Measurements from ENCODE around the gene MELTF.

The MELTF gene

DNA sequence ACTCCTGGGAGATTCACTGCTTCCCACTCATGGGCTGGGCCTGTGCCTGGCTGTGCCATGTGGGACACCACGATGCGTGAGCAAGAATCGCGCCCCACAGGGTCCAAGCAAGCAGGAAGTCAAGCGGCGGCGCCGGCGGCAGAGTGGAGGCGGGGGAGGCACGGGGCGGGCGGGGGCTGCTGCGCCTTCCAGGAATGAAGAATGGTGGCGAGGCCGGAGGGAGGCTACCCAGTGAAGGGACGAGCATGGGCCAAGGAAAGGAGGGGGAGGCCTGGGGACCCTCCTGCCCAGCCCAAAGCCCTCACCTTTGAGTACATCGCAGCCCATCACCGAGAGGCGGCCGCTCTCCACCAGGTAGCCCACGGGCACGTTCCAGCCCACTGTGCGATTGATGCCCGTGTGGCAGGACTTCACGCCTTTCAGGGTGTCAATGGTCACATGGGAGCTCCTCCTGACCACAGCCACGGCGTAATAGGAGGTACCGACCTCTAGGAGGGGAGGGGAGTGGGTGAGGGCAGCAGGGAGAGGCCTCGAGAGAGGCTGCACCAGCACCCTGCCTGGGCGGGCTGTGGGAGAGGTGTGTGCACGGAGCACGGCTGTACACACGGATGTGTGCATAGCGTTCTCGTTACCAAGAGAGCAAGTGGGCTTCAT, 5.5 kb downstream of the MELTF start:
- no peak for ATAC-seq
- no peak for TF ChIP-seq TSHZ2 (CRISPR knock-in tag; IDR thresholded peaks at IDR 0.05)
- TF ChIP-seq OSR1 (CRISPR knock-in tag; IDR thresholded peaks at IDR 0.05) = no peak
- TF ChIP-seq RARB (CRISPR knock-in tag; IDR thresholded peaks at IDR 0.05) = no peak
- TF ChIP-seq ZNF8 (CRISPR knock-in tag; IDR thresholded peaks at IDR 0.05) = no peak
- no peak for TF ChIP-seq GLIS3 (CRISPR knock-in tag; IDR thresholded peaks at IDR 0.05)
- no peak for TF ChIP-seq ZNF70 (CRISPR knock-in tag; IDR thresholded peaks at IDR 0.05)
- TF ChIP-seq, protein P1, sequence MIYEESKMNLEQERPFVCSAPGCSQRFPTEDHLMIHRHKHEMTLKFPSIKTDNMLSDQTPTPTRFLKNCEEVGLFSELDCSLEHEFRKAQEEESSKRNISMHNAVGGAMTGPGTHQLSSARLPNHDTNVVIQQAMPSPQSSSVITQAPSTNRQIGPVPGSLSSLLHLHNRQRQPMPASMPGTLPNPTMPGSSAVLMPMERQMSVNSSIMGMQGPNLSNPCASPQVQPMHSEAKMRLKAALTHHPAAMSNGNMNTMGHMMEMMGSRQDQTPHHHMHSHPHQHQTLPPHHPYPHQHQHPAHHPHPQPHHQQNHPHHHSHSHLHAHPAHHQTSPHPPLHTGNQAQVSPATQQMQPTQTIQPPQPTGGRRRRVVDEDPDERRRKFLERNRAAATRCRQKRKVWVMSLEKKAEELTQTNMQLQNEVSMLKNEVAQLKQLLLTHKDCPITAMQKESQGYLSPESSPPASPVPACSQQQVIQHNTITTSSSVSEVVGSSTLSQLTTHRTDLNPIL (CRISPR knock-in tag; IDR thresholded peaks at IDR 0.05; ENCODE audit: low read depth) = no peak
- TF ChIP-seq ZNF565 (CRISPR knock-in tag; conservative IDR thresholded peaks at IDR 0.05; ENCODE audit: low read depth) = no peak
- no peak for TF ChIP-seq BACH2 (CRISPR knock-in tag; IDR thresholded peaks at IDR 0.05; ENCODE audit: borderline replicate concordance)
- no peak for TF ChIP-seq CSDC2 (CRISPR knock-in tag; IDR thresholded peaks at IDR 0.05)
- TF ChIP-seq ISL1 (CRISPR knock-in tag; IDR thresholded peaks at IDR 0.05) = no peak
- no peak for TF ChIP-seq ZC3H10 (CRISPR knock-in tag; IDR thresholded peaks at IDR 0.05)
- no peak for TF ChIP-seq ESRRG (CRISPR knock-in tag; IDR thresholded peaks at IDR 0.05)
- TF ChIP-seq TOX (CRISPR knock-in tag; IDR thresholded peaks at IDR 0.05; ENCODE audit: borderline replicate concordance) = no peak
- TF ChIP-seq SNAI2 (CRISPR knock-in tag; IDR thresholded peaks at IDR 0.05) = no peak
- TF ChIP-seq ARNTL (CRISPR knock-in tag; IDR thresholded peaks at IDR 0.05; ENCODE audit: borderline replicate concordance, low read depth) = no peak
- no peak for TF ChIP-seq PATZ1 (CRISPR knock-in tag; IDR thresholded peaks at IDR 0.05; ENCODE audit: borderline replicate concordance)
- TF ChIP-seq PPARA (CRISPR knock-in tag; IDR thresholded peaks at IDR 0.05; ENCODE audit: borderline replicate concordance) = no peak
- no peak for TF ChIP-seq ZFP30 (CRISPR knock-in tag; IDR thresholded peaks at IDR 0.05)
- TF ChIP-seq, protein P2, sequence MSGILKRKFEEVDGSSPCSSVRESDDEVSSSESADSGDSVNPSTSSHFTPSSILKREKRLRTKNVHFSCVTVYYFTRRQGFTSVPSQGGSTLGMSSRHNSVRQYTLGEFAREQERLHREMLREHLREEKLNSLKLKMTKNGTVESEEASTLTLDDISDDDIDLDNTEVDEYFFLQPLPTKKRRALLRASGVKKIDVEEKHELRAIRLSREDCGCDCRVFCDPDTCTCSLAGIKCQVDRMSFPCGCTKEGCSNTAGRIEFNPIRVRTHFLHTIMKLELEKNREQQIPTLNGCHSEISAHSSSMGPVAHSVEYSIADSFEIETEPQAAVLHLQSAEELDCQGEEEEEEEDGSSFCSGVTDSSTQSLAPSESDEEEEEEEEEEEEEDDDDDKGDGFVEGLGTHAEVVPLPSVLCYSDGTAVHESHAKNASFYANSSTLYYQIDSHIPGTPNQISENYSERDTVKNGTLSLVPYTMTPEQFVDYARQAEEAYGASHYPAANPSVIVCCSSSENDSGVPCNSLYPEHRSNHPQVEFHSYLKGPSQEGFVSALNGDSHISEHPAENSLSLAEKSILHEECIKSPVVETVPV (CRISPR knock-in tag; IDR thresholded peaks at IDR 0.05) = no peak

DNA sequence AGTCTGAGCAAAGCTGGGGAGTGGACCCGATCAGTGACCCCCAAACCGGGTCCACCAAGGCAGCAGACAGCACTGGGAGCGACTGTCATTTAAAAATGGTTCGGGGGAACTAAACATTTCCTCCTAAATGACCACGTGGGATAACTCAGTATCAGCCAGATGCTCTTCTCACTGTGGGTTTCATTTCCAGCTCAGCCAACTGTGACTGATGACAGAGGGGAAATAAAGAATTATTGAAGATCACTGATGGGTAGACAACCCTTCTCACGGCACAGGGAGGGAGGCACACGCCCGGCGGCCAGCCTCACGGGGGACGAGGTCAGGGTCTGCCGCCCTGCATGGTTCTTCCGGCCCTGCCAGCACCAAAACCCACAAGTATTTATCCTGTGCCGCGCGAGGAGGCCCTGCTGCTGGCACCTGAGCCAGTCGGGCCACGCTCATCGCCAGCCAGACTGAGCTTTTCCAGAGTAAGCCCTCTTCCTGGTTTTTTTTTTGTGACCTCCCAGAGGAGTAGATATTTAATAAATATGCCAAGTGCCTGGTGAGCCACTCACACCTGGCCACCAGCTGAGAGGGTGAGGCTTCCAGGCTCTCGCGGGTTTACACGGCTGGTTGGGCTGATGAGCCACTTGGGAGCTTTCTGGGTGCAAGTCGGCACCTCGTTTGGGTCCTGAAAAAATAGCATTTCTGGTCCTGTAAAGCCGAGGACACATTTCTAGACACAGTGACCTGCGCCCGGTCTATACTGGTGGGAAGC, 6.2 kb downstream of the MELTF start:
- no peak for TF ChIP-seq ZNF8 (CRISPR knock-in tag; IDR thresholded peaks at IDR 0.05)
- no peak for TF ChIP-seq SNAI2 (CRISPR knock-in tag; IDR thresholded peaks at IDR 0.05)
- TF ChIP-seq TCF4 (CRISPR knock-in tag; IDR thresholded peaks at IDR 0.05; ENCODE audit: borderline replicate concordance) = no peak
- TF ChIP-seq ZNF565 (CRISPR knock-in tag; conservative IDR thresholded peaks at IDR 0.05; ENCODE audit: low read depth) = no peak
- TF ChIP-seq ZNF70 (CRISPR knock-in tag; IDR thresholded peaks at IDR 0.05) = no peak
- TF ChIP-seq OSR1 (CRISPR knock-in tag; IDR thresholded peaks at IDR 0.05) = no peak
- TF ChIP-seq ESRRG (CRISPR knock-in tag; IDR thresholded peaks at IDR 0.05) = no peak
- no peak for TF ChIP-seq TSHZ2 (CRISPR knock-in tag; IDR thresholded peaks at IDR 0.05)
- no peak for TF ChIP-seq GLIS3 (CRISPR knock-in tag; IDR thresholded peaks at IDR 0.05)
- TF ChIP-seq, protein P3, sequence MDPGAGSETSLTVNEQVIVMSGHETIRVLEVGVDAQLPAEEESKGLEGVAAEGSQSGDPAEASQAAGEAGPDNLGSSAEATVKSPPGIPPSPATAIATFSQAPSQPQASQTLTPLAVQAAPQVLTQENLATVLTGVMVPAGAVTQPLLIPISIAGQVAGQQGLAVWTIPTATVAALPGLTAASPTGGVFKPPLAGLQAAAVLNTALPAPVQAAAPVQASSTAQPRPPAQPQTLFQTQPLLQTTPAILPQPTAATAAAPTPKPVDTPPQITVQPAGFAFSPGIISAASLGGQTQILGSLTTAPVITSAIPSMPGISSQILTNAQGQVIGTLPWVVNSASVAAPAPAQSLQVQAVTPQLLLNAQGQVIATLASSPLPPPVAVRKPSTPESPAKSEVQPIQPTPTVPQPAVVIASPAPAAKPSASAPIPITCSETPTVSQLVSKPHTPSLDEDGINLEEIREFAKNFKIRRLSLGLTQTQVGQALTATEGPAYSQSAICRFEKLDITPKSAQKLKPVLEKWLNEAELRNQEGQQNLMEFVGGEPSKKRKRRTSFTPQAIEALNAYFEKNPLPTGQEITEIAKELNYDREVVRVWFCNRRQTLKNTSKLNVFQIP (CRISPR knock-in tag; IDR thresholded peaks at IDR 0.05; ENCODE audit: borderline replicate concordance, low read depth) = no peak
- no peak for TF ChIP-seq CSDC2 (CRISPR knock-in tag; IDR thresholded peaks at IDR 0.05)
- no peak for TF ChIP-seq TOX (CRISPR knock-in tag; IDR thresholded peaks at IDR 0.05; ENCODE audit: borderline replicate concordance)
- TF ChIP-seq BACH2 (CRISPR knock-in tag; IDR thresholded peaks at IDR 0.05; ENCODE audit: borderline replicate concordance) = no peak
- TF ChIP-seq ZFP3 (CRISPR knock-in tag; IDR thresholded peaks at IDR 0.05) = no peak
- no peak for TF ChIP-seq ARNTL (CRISPR knock-in tag; IDR thresholded peaks at IDR 0.05; ENCODE audit: borderline replicate concordance, low read depth)
- no peak for TF ChIP-seq RARB (CRISPR knock-in tag; IDR thresholded peaks at IDR 0.05)
- no peak for TF ChIP-seq PATZ1 (CRISPR knock-in tag; IDR thresholded peaks at IDR 0.05; ENCODE audit: borderline replicate concordance)
- no peak for ATAC-seq
